NCI-H2227 (cell line): ENCODE results near the gene KDM2A.

ENCODE experiments used
- DNase-seq: peaks from one replicate; lab custom pipeline; 2025; ENCODE audit not compliant: unreplicated experiment; lab: John Stamatoyannopoulos, UW

The KDM2A gene

GRCh38 chr11:67256477-67257135, 137.5 kb downstream of the KDM2A start:
- no peak for DNase-seq

DNA sequence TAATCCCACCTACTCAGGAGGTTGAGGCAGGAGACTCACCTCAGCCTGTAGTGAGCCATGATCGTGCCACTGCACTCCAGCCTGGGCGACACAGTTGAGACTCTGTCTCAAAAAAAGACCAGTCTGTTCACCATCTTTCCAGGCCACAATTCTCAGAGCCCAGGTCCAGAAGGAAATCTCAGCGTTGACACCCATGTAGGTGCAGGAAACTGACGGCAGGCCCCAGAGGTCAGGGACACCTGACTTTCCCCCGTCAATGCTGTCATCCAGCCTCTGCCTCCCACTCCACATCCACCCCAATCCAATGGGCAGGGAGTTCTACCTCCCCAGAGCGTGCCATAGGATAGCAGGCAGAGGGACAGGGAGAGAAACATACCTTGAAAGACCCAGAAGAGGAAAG, 141.3 kb downstream of the KDM2A start:
- no peak for DNase-seq

DNA sequence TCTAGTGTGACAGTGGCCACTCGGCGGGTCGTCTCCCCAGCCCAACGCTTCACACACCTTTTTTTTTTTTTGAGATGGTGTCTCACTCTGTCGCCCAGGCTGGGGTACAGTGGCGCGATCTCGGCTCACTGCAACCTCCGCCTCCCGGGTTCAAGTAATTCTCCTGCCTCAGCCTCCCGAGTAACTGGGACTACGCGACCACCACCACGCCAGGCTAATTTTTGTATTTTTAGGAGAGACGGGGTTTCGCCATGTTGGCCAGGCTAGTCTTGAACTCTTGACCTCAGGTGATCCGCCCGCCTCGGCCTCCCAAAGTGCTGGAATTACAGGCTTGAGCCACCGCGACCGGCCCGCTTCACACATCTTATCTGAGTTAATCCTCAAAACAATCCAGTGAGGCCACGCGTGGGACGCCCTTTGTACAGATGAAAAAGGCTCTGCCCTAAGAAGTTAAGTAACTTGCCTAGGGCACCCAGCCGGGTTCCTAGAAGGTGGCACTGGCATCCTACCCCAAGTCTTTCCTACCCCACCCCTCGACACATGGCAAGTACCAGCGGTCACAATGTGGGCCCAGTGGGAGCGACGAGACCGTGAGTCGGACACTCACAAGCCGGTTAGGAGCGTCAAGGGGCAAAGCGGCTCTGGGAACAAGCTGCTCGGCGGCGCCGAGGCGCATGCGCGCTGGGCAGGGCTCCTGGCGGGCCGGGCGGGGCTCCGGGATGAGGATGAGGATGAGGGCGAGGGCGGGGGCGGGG, 142.0 kb downstream of the KDM2A start:
- DNase-seq: peak; percentile 71

- no peak for DNase-seq
These were observed 142.5 kb downstream of the KDM2A start for GRCh38 chr11:67261640-67261945.

GRCh38 chr11:67261946-67262681, 143.1 kb downstream of the KDM2A start:
- DNase-seq: peak; percentile 33

DNA sequence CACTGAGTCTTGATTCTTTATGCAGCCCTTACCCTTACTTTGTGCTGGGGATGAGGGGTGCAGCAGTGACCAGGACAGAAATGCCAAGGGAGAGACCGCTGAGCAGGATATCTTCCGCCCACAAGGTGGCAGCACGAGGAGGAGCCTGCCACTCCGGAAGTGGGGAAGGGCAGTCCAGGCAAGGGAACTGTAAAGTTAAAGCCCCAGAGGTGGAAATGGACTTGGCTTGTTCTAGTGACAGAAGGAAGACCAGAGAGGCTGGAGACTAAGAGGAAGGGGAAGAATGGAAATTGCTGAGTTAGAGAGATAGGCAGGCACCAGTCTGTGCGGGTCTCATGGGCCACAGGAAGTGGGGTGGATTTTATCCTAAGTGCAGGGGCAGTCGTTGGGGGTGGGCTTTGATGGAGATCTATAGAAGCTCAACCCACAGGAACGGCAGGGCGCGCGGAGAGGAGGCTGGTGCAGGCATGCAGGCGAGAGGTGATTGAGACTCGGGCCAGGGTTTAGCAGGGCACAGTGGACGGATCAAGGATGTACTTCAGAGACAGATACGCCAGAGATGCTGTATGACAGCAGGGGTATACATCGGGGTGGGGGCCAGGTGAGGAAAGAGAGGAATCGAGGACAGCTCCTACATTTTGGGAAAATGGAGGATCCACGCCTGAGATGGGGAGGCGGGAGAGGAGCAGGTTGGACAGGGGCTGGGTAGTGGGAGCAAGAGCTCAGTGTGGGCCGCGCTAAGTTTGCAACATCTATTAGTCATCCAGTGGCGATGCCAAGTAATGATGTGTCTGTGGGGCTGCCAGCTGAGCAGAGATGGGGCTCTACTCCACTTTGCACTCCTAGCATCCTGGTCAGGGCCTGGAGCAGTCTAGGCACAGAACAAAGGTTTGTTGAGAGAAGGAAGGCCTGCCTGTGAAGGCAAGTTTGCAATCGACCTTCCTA, 143.9 kb downstream of the KDM2A start:
- peak; percentile 85 for DNase-seq

GRCh38 chr11:67264260-67264659, 145.2 kb downstream of the KDM2A start:
- DNase-seq: no peak

- DNase-seq: no peak
These were observed 146.0 kb downstream of the KDM2A start for GRCh38 chr11:67264877-67265632.

- DNase-seq: peak; percentile 75
These were observed 146.8 kb downstream of the KDM2A start for GRCh38 chr11:67265633-67266448.

DNA sequence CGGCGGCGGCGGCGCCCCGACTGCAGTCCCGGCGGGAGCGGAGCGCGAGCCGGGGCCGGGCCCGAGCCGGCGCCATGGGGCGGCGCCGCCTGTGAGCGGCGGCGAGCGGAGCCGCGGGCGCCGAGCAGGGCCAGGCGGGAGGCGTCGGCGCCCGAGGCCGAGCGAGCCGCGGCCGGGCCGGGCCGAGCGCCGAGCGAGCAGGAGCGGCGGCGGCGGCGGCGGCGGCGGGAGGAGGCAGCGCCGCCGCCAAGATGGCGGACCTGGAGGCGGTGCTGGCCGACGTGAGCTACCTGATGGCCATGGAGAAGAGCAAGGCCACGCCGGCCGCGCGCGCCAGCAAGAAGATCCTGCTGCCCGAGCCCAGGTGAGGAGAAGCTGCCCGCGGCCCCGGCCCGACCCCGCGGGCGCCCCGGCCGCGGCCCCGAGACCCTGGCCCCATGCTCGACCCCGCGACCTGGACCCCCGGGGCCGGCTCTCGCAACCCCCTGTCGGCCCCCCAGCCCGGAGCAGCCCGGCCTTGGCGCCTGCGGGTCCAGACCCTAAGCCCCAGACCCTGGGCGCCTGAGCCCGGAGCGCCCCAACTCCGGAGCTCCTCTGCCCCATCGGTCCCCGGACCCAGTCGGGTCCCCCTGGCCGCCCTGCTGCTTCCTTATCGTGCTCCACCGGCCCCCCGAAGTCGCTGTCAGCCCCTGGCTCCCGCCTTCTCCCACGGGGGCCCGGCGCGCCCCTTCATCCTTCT, 147.6 kb downstream of the KDM2A start, which contains the start of gene GRK2:
Gene GRK2, plus strand, starts transcription at position 25 of the 739 bp plus-strand sequence. Its CDS starts 227 bp downstream, at position 252.
- DNase-seq: peak; percentile 78

DNA sequence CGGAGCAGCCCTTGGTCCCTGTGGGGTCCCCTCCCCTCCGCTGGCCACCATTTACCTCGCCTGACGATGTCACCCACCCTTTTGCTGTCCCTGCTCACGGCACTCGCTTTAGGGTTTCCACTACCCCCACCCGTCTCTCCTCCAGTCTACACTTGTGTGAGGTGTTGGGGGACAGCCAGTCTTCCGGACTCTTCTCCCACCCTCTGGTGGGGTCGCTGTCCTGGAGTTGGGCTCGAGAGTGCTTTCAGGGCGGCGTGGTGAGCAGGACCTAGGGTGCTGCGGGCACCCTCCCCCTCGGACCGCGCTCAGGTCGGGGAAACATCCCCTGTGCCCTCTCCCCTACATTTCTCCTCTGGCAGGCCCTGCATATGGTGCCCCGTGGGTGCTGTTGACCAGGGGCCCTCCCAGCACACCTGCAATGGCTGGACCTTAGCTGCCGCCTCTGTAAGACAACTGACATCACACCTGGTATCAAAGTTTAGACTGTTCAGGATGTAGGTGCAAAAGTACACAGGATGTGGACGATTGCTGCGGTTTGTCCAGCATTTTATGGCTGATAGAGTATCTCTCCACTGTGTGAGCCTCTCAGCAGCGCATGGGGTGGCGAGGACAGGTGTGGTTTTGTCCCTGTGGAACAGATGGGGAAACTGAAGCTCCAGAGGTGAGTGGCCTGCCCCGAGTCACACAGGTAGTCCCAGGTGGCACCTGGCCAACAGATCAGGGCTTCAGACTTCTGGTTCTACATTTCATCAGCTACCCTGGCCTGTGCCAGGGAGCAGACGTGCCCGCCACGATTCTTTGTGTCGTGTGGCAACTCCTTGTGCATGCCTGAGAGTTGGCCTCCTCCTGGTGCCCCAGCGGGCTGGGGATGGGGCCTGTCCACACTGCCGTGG, 148.4 kb downstream of the KDM2A start:
- DNase-seq: no peak

GRCh38 chr11:67268081-67268961, 149.3 kb downstream of the KDM2A start:
- DNase-seq: no peak

DNA sequence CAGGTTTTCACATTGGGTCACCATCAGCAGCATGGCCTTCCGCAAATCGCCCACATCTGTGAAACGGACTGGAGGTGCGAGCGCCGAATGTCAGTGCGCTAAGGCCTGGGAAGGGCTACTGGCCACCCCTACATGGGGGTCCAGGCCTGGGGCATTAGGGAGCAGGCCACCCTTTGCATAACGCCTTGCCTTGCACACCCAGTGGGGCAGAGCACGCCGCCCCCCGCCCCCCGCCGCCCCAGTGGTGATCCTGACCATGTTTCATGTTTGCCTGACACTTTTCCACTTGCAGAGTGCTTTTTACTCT, 149.9 kb downstream of the KDM2A start:
- DNase-seq: no peak

- DNase-seq: no peak
These were observed 150.6 kb downstream of the KDM2A start for GRCh38 chr11:67269401-67270255.

- no peak for DNase-seq
These were observed 151.5 kb downstream of the KDM2A start for GRCh38 chr11:67270256-67271204.
